NCI-H1092 treated with DMSO at 0.1 percent for 48 hours (cell line): ENCODE results near the gene OR7A5.
"Not testable (repeated sequence)": the region's sequence is repeated elsewhere in the genome, so short reads cannot be mapped to it uniquely, and the experiment has no call there.

ENCODE experiments used
- DNase-seq: peaks from one replicate; lab custom pipeline; 2025; lab: John Stamatoyannopoulos, UW

The OR7A5 gene

DNA sequence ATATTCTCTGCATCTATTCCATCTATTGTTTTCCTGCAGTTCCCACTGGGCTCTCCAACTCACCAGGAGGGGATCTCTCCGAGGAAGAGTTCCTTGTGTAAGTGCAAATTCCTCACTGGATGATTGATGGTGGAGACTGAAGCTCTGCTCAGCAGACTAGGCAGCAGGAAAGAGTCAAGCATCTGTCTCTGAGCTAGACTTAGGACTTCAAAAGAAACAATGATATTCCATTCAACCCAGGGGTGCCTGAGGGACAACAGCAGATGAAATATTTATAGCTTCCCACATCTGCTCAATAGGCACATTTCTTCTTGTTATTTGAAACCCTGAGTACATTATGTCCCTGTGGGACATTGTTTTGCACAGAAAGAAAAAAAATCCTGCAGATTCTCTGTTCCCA is at the start of gene OR7A5, which contains the start of gene OR7C1:
Gene OR7A5 (minus strand): TSS at position 175 of the 400 bp plus-strand sequence. CDS start 6,944 bp downstream, outside the sequence.
Gene OR7C1 (minus strand): TSS at position 175 of the 400 bp plus-strand sequence. CDS start 35,049 bp downstream, outside the sequence.
- DNase-seq, result no peak

DNA sequence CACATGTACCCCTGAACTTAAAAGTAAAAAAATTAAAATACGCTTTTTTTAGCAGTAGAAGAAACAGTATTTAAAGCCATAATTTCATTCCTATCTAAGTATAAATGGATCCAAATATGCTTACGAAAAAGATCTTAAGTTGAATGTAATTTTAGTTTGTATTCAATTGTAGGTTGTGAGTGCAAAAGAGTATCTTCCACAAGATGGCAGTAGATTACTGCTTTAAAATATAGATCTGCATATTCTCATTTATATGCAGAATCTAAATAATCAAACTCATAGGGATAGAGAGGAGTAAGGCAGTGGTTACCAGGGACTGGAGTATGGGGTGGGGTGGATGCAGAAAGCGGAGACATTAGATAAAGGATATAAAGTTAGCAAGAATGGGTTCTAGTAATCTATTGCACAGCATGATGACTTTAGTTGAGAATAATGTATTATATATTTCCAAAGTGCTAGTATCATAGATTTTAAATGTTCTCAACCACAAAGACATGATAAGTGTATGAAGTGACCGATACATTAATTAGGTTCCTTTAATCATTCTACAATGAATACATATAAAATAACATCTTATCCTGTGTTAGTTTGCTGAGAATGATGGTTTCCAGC is 36.7 kb upstream of the OR7A5 start:
- DNase-seq, result peak; percentile 4

DNA sequence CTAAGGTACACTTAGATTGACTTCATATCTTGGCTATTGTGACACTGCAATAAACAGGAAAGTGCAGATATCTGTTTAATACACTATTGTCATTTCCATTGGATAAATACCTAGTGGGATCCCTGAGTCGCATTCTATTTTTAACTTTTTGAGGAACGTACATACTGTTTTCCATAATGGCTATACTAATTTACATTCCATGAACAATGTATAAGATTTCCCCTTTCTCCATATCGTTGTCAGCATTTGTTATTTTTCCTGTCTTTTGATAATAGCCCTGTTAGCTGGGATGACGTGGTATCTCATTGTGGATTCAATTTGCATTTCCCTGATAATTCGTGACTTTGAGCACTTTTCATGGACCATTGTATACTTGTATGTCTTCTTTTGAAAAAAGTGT is 33.5 kb upstream of the OR7A5 start:
- DNase-seq, result no peak

DNA sequence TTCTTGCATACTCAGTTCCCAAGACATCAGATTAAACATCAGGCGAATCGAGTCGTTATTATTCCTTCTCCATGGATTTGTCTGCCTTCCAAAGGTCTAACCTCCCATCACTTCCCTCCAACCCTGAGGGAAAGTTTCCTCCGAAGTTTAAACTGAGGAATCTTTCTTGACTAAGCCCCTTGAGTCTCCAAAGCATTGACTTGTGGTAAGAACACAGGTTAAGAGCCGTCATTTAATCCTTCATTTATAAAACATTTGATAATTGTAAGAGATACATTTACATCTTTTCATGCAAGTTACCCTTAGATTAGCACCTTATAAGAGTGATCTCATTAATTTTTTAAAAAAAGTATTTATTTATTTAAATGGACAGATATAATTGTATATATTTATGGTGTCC is 13.8 kb upstream of the OR7A5 start, which contains the start of gene OR7A10:
Gene OR7A10 (minus strand): TSS at position 101 of the 400 bp plus-strand sequence. CDS start 7,045 bp downstream, outside the sequence.
- DNase-seq, result no peak

DNA sequence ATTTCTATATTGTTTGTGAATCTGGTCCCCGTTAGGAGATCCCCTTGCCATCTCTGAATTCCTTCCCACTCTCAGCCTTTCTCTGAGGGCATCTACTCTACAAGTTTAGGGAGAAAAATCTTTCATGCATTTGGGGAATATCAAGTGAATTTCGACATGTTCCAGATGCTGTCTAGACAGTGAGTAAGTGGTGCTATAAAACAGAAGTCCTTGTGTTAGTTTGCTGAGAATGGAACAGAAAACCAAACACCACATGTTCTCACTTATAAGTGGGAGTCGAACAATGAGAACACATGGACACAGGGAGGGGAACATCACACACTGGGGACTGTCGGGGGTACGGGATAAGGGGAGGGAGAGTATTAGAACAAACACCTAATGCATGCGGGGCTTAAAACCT is 8.6 kb upstream of the OR7A5 start:
- DNase-seq, result no peak

DNA sequence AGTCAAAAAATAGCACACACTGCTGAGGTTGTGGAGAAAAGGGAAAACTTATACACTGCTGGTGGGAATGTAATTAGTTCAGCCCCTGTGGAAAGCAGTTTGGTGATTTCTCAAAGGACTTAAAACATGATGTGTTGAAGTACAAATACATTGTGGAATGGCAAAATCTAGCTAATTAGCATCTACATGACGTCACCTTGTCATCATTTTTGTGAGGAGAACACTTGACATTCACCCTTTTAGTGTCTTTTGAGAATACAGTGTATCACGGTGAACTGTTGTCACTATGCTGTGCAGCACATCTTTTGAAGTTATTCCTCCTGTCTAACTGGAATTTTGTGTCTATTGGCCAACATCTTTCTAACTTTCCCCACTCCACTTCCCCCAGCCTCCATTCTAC is 8.2 kb upstream of the OR7A5 start:
- DNase-seq, result no peak

DNA sequence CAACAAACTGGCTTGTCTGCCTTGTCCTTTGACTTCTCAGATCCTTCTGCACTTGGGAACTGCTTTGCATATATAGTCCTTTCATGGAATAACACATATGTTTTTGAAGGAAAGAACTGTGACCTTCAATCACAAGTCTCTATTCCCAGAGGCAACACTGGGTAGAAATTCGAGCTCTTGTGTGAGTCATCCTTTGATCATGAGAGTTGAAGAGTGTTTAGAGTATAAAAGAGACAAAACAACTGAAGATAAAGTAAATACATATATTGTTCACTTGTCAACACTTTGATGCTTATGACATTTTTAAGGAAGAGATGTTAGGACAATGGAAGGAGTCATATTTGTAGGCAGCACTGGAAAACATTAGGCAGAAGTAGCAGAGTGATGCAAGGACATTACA is 5.2 kb upstream of the OR7A5 start:
- DNase-seq, result no peak

DNA sequence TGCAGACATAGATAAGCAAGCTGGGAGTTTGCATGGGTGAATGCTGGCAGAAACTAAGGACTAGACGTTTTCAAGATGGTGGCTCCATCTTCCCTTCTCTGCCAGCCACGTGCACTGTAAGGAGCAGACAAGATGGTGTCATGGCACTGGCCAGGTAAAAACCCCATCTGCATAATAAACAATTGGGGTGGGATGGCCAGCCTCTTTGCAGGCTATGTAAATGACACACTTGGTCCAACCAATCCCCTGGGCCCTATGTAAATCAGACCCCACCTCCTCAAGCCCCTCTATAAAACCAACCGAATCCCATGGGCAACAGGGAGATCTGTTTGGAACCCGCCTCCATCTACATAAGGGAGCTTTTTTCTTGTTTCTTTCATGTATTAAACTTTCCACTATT is 2.4 kb upstream of the OR7A5 start:
- no peak for DNase-seq

DNA sequence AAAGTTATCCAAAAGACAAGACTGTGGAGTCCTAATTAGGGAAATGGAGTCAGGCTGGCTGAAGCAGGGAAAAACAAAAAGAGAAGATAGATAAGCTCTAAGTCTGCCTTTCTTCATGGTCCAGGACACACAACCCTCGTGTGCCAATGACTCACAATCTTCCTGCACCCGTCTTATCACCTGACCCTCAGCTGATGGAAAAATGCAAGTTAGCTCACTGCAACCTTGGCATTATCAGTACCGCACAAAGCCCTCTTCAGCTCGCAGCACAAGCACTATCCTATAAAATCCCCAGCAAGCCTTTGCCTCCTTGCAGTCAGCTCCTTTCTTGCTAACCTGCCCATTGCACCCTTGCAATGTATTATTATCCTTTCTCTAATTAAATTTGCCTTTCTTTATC is 4.3 kb downstream of the OR7A5 start:
- DNase-seq, result no peak

DNA sequence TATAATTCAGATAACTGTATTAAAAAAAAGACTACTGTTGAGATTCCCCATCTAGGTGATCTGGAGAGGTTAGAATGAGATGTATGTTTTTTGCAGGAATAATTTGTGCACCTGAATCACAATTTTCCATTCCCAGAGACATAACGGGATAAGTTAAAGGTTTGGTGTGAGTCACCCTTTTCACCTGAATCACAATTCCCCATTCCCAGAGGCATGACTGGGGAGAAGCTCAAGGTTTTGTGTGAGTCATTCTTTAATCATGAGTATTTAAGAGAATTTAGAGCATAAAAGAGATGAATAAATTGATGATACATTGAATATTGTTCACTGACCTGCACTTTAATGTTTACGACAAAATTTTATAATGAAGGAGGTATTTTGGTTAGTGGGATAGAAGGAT is 9.0 kb downstream of the OR7A5 start:
- no peak for DNase-seq

DNA sequence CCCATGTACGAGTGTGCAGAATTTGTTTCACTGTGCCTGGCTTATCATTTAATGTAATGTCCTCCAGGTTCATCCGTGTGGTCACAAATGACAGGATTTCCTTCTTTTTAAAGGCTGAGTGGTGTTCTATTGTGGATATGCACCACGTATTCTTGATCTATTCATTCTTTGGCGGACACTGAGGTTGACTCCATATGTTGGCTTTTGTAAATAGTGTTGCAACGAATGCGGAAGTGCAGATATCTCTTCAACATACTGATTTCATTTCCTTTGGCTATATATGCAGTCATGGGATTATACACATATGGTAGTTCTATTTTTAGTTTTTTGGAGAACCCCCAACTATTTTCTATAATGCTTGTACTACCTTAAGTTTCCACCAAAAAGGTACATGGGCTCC is 13.0 kb downstream of the OR7A5 start:
- no peak for DNase-seq

DNA sequence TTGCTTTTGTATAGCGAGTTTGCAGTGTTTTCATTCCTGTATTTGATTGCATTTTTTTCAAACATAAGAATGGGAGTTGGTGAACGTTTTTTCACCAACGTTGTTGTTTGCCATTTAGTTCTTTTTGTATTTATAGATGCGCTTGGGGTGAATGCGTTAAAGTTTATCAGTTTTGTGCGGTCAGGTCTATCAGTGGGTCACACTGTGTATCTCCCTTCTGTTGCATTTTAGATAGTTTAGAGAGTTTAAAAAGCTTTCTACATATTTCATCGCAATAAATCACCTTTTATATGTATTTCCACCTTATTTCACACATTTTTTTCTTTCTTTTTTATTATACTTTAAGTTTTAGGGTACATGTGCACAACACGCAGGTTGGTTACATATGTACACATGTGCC is 16.4 kb downstream of the OR7A5 start:
- no peak for DNase-seq

DNA sequence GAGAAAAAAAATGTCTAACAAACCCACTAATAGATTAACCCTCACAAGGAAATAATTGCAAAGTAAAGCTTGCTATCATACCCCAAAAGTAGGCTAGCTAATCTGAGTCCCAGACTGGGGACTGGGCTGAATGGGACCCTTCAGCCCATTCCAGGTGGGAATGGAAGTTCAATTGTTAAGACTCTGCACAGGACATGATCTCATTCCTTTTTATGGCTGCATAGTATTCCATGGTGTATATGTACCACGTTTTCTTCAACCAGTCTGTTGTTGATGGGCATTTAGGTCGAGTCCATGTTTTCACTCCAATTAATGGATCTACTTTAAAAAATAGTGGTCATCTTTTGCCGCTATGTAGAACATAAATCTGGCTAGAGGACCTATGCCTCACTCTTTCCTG is 17.9 kb downstream of the OR7A5 start:
- no peak for DNase-seq

DNA sequence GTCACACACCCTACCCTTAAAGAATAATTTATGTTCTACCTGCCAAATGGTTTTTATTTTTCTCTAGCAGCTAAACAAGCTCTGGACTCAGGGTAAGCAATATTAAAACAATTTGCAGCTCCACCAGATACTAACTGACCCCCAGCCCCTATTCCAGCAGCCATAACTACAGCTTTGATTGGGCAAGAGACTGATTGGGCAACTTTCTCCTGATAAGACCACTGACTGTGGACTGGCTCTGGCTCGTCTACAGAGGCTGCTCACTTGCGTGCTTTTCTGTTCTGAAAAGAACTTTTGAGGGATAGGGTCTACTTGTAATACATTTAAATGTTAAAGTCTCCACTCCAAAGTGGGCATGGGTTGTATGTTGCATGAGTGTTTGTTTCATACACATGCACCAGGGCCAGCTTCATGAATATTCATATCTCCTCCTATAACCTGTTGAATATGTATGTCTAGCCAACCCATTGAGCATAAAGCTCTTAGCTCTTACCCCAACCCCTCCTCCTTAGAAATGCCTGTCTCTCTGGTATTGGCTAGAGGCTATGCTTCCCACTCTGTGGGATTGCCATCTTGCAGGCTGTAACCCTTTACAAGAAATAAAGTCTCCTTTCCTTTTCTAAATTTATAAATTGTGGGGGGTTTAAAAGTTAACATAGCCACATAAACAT is 19.9 kb downstream of the OR7A5 start:
- DNase-seq, result no peak

DNA sequence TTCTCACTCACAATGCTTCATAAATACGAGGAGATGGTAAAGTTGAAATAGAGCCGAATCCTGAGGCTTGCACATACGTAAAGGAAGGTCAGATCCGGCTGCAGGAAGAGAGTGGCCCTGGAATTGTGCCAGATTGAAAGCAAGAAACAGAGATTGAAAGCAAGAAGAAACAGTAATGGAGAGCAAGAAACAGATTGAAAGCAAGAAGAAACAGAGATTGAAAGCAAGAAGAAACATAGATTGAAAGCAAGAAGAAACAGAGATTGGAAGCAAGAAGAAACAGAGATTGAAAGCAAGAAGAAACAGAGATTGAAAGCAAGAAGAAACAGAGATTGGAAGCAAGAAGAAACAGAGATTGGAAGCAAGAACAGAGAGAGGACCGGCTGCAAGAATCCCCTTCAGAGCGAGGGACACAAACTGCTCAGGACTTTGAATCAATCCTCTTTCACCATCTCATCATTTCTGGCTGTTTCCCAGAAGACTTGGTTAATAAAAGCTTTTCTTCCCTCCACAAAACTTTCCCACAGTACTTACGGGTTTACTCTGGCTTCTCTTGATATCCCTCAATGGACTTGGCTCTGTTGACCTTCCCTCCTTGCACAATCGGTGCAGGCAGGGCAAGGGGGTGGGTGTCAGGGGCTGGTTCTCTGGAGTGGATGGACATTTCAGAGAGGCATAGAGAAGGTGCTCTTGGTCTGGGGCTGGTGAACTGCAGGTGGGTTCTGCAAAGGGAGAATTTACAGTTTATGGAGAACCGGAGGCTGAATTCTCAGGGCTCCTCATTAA is 25.5 kb downstream of the OR7A5 start:
- no peak for DNase-seq

DNA sequence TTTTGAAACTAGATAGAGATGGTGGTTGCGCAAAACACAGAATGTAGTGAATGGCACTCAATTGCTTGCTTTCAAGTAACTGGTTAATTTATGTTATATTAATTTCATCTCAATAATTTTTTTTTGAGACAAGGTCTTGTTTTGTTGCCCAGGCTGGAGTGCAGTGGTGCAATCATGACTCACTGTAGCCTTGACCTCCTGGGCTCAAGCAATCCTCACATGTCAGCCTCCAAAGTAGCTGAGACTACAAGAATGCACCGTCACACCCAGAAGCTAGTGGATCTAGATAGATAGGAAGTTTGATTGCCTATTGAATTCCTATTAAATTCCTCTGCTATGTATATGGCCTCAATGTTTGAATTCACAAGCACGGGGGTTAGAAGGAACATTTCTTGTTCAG is 30.2 kb downstream of the OR7A5 start:
- DNase-seq, result no peak

DNA sequence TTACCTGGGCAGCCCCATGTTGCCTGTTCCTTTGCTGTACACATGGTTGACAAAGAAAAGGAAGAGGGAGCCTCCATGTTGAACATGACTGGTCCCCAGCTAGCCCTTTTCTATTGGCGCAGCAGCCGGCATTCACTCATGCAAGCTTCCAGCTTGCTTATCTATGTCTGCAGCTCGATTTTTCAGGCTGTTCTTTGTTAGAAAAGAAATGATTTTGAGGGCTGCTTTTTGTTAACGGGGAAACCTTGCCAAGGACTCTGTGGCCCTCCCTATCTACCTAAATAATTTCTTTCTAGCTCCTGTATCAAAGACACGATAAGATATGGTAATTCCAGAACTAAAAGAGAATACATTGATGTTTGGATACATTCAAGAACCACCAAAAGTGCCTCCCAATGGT is 36.2 kb downstream of the OR7A5 start:
- DNase-seq, result no peak

DNA sequence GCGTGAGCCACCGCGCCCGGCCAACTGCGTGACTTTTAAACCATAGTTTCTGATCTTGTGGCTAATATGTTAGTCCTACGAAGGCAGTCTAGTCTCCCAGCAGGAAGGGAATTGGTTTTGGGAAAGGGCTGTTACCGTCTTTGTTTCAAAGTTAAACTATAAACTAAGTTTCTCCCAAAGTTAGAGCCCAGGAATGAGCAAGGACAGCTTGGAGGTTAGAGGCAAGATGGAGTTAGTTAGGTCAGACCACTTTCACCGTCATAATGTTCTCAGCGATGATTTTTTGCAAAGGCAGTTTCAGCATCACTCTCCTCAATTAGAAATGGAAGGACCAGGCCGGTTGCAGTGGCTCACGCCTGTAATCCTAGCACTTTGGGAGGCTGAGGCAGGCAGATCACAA is 39.0 kb downstream of the OR7A5 start:
- no peak for DNase-seq

DNA sequence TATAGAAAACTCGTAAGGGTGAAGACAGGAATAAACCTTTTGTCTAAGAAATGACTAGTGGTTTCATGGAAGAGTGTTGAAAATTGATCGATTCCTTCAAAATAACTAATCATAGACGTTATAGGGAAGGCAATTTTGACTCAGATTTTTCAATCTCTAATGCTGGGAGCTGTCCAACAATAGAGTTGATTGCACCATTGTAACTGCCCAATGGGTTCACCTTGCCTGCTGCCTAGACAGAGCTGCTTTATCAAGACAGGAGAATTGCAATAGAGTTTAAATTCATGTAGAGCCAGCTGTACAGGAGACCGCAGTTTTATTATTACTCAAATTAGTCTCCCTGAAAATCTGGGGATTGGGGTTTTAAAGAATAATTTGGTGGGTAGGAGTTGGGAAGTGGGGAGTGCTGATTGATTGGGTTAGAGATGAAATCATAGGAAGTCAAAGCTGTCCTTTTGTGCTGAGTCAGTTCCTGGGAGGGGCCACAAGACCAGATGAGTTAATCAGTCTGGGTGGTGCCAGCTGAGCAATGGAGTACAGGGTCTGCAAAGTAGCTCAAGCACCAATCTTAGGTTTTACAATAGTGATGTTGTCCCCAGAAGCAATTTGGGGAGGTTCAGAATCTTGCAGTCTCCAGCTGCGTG is 39.8 kb downstream of the OR7A5 start:
- no peak for DNase-seq

DNA sequence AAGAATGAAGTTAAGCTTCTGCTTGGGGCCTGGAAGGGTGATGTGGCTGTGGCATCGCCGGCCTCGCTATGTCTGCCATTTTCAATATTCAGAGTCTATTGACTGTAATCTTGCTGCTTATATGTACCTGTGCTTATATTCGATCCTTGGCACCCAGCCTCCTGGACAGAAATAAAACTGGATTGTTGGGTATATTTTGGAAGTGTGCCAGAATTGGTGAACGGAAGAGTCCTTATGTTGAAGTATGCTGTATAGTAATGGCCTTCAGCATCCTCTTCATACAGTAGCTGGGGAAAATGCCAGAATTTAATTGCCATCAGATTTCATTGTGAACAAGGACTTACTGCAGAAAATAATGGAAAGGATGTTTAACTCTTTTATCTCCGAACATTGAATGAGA is 42.7 kb downstream of the OR7A5 start:
- peak; percentile 58 for DNase-seq

DNA sequence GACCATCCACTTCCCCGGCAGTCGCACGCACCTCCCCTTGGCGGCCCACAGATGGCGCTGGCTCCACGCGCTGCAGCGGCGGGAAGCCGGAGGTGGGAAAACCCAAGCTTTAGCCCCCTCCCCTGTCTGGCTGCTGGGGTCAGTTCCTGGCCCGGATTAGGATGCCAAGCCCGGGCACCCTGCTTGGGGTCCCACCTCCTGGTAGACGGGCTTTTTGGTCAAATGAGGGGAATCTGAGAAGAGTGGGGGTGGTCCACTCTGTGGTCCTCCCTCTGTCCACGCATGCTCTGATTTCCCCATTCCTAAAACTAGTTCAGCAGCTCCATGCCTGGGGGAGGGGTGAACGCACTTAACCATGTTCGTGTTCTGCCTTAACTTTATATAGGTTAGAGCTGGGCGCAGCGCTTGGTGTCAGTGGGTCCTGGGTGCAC is 48.5 kb downstream of the OR7A5 start:
- DNase-seq, result no peak

DNA sequence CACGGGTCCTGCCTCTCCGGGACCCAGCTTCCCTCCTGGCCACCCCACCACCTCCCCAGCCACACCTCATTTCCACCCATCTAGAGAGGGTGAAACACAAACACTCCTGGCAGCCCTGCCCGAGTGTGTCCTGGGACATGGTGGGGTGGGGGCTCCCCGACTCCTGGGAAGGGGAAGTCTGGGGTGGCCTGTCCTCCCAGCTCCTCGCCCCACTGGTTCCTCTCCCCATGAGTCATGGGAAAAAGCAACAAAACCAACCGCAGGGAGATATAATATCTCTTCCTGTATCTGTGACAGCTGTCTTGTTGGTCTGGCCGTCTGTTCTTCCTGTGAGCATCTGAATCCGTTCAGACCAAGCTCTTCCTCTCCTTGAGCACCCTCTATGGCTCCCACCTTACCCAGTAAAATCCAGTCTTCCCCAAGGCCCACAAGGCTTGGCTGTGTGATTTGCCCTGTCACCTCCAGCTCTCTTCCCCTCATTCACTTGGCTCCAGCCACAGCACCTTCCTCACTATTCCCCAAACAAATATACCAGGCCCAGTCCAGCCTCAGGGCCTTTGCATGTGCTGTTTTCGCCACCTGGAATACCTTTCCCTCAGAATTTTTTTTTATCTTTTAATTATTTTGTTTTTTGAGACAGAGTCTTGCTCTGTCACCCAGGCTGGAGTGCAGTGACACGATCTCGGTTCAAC is 49.7 kb downstream of the OR7A5 start:
- DNase-seq, result not testable (repeated sequence)
